ENCODE data around the gene ANKMY2. TPM values are rescaled to one million over a fixed set of nuclear protein-coding genes. Genes with fewer than 3 reads are reported as not detected.

Gene ANKMY2
- total and polyA plus RNA-seq, 2 donors from 2014 or later = 19.3 to 21.9 TPM

GRCh38 chr7:16649196-16649595 lies 3.6 kb upstream of the ANKMY2 start:
- no peaks in the 10 kb centered on the region for H3K27me3 ChIP-seq (ENCODE audit: control insufficient read depth, insufficient read depth, low read length)
- H3K4me3 ChIP-seq (ENCODE audit: low read length in 3 of 3) = no peak overlapping the region
- no peak overlapping the region for H3K27ac ChIP-seq (ENCODE audit: low read depth in 2 of 2, low read length in 2 of 2)
- FAIRE-seq (no peak), DNase-seq (no peak)
- no peak for TF ChIP-seq CTCF (IDR thresholded peaks at IDR 0.05; ENCODE audit: borderline replicate concordance, extremely low read depth, insufficient read depth)
- no peak overlapping the region for H3K9ac ChIP-seq (ENCODE audit: low read length in 3 of 3)
- H3K4me1 ChIP-seq (ENCODE audit: control insufficient read depth in 2 of 3, insufficient read depth in 2 of 3, low read depth in 1 of 3, low read length in 3 of 3) = peaks cover 0 to 6% (median 0%) of the 10 kb centered on the region in 3 donors
- no peaks in the 10 kb centered on the region for H3K9me3 ChIP-seq (ENCODE audit: control insufficient read depth in 2 of 3, insufficient read depth in 1 of 3, low read length in 3 of 3)
- intact Hi-C loops (cut with DNase I) = no loop called here
- H3K36me3 ChIP-seq (ENCODE audit: control insufficient read depth in 2 of 3, insufficient read depth in 3 of 3, low read length in 3 of 3) = no peaks in the 10 kb centered on the region

- H3K4me1 ChIP-seq (ENCODE audit: control insufficient read depth in 2 of 3, insufficient read depth in 2 of 3, low read depth in 1 of 3, low read length in 3 of 3) = peaks cover 0 to 11% (median 0%) of the 10 kb centered on the region in 3 donors
- H3K27ac ChIP-seq (ENCODE audit: low read depth in 2 of 2, low read length in 2 of 2) = no peak overlapping the region
- no peak overlapping the region for H3K9ac ChIP-seq (ENCODE audit: low read length in 3 of 3)
- FAIRE-seq (no peak), DNase-seq (no peak)
- H3K9me3 ChIP-seq (ENCODE audit: control insufficient read depth in 2 of 3, insufficient read depth in 1 of 3, low read length in 3 of 3) = no peaks in the 10 kb centered on the region
- no peak overlapping the region for H3K4me3 ChIP-seq (ENCODE audit: low read length in 3 of 3)
- intact Hi-C loops (cut with DNase I) = no loop called here
- H3K36me3 ChIP-seq (ENCODE audit: control insufficient read depth in 2 of 3, insufficient read depth in 3 of 3, low read length in 3 of 3) = no peaks in the 10 kb centered on the region
- TF ChIP-seq CTCF (IDR thresholded peaks at IDR 0.05; ENCODE audit: borderline replicate concordance, extremely low read depth, insufficient read depth) = no peak
- no peaks in the 10 kb centered on the region for H3K27me3 ChIP-seq (ENCODE audit: control insufficient read depth, insufficient read depth, low read length)
Measured at GRCh38 chr7:16648551-16648950, 3.0 kb upstream of the ANKMY2 start.

GRCh38 chr7:16647435-16647960 lies 1.9 kb upstream of the ANKMY2 start:
- no peak for TF ChIP-seq CTCF (IDR thresholded peaks at IDR 0.05; ENCODE audit: borderline replicate concordance, extremely low read depth, insufficient read depth)
- FAIRE-seq (no peak), DNase-seq (no peak)
- Histone ChIP-seq H3K9ac (ENCODE audit: low read length in 3 of 3) (peak overlapping the region in 1 of 3 donors; percentile 20), H3K36me3 (ENCODE audit: control insufficient read depth in 2 of 3, insufficient read depth in 3 of 3, low read length in 3 of 3) (no peaks in the 10 kb centered on the region), H3K27me3 (ENCODE audit: control insufficient read depth, insufficient read depth, low read length) (no peaks in the 10 kb centered on the region), H3K27ac (ENCODE audit: low read depth in 2 of 2, low read length in 2 of 2) (no peak overlapping the region), H3K9me3 (ENCODE audit: control insufficient read depth in 2 of 3, insufficient read depth in 1 of 3, low read length in 3 of 3) (no peaks in the 10 kb centered on the region), H3K4me1 (ENCODE audit: control insufficient read depth in 2 of 3, insufficient read depth in 2 of 3, low read depth in 1 of 3, low read length in 3 of 3) (peaks cover 0 to 16% (median 0%) of the 10 kb centered on the region in 3 donors), H3K4me3 (ENCODE audit: low read length in 3 of 3) (peak overlapping the region in 2 of 3 donors; percentile 77 to 84)
- intact Hi-C loops (cut with DNase I) = no loop called here
